ENCODE data around the gene LONRF3.

Gene LONRF3

DNA sequence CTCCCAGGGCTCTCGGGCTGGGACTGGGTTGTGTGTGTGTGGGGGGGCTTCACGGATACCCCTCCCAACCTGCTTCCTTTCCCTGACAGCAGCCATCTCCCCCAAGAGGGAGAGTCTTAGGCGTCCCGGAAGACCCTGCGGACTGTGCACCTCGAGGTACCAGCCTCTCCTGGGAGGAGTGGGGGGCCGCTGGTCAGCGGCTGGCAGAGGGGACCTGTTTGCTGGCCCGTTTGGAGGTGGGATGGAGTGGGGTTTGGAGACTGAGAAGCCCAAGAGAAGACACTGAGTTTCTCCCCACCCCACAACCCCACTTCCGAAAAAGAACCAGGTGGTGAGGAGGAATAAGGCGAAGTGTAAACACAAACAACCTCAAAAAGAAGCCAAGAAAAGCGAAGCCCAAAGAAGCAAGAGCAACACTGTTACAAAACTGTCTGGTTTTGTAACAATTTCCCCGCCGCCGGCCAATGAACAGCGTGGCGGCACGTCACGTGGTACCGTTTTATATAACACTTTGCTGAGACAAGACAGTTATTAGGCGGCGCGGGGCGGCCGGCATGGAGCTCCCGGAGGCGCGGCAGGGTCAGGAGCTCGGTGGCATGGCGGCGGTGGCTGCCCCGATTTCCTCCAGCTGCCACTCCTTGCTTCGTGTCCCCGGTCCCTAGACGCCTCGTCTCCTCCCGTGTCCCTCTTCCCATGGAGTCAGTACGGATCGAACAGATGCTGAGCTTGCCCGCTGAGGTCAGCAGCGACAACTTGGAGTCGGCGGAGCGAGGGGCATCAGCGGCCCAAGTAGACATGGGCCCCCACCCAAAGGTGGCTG, at the start of gene LONRF3:
Gene LONRF3 (plus strand): TSS at position 531 of the 820 bp plus-strand sequence. CDS start 163 bp downstream, at position 694.
- DNase-seq (ENCODE audit: low read depth), result peak; percentile 23

DNA sequence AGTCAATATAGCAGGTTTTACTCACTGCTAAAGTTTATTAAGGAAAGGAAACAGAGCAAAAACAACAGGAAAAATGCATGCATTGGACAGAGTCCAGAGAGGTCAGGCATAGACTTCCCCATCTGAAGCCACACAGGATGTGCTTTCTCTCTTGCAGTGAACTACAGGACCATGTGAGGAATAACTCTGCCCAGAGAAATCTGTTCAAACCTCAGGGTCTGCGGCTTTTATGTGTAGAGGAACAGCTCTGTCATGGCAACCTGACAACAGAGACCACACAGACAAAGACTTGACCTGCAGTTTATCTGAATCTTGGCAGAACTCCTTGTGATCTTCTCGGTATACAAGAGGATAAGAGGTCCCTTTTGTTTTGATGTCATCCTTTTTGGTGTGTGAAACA, 46.3 kb upstream of the LONRF3 start:
- DNase-seq (ENCODE audit: low read depth), result no peak

DNA sequence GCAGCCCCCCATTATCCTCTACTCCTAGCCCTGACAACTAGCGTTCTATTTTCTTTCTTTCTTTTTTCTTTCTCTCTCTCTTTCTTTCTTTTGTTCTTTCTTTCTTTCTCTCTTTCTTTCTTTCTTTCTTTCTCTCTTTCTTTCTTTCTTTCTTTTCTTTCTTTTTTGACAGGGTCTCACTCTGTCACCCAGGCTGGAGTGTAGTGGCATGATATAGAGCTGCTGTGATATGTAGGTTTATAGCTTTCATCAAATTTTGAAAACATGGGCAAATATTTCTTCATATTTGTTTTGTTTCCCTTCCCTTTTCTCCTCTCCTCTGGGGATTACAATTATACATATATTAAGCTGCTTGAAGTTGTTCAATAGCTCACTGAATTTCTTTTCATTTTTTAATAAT, 39.1 kb upstream of the LONRF3 start:
- no peak for DNase-seq (ENCODE audit: low read depth)

DNA sequence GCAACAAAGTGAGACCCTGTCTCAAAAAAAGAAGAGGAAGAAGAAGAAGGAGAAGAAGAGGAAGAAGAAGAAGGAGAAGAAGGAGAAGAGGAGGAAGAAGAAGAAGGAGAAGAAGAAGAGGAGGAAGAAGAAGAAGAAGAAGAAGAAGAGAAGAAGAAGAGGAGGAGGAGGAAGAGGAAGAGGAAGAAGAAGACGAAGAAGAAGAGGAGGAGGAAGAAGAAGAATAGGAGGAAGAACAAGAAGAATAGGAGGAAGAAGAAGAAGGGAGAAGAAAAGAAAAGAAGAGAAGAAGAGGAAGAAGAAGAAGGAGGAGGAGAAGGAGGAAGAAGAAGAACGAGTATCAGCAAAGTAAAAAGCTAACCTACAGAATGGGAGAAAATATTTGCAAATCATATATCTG, 33.3 kb upstream of the LONRF3 start:
- DNase-seq (ENCODE audit: low read depth), result no peak

DNA sequence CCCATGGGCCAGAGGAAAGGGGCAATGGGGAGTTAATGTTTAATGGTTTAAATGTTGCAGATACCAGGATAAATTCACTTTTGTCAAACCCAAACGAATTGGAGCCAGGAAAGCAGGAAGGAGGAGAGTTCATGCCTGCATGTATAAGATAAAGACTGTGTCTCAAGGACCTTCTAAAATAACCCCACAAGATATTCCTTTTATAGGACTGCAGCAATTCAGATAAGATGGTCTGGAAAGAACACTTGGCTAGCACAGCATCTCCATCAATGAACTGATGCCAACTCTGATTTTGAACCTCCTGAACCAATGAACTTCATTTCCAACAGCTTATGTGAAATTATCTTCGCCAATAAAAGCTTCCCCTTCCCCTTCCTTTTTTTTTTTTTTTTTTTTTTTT, 31.3 kb upstream of the LONRF3 start:
- no peak for DNase-seq (ENCODE audit: low read depth)

DNA sequence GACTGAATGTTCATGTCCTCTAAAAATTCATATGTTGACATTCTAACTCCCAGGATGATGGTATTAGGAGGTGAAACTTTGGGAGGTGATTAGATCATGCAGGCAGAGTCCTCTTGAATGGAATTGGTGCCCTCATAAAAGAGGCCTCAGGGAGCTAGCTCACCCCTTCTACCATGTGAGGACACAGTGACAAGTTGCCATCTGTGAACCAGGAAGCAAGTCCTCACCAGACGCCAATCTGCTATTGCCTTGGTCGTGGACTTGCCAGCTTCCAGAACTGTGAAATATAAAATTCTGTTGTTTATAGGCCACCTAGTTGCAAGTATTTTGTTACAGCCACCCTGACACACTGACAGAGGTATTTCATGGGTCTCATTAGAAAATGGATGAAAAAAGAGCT, 28.5 kb upstream of the LONRF3 start:
- DNase-seq (ENCODE audit: low read depth), result no peak

DNA sequence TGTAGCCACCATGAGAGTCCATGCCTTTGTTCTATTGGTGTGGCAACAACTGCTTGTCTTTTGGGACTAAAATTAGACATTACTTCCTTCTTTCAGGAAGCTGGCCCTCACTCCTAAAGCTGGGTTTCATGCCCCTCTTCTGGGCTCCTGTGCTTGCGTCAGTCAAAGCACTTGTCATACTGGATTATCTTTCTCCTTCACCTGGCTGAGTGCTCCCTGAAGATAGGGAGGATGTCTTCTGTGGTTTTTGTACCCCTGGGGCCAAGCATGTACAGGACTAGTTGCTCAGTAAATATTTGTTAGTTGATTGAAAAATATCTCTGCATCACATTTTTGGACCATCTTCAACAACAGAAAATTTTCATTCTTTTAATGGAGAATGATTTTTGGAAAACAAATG, 26.1 kb upstream of the LONRF3 start:
- DNase-seq (ENCODE audit: low read depth), result no peak

DNA sequence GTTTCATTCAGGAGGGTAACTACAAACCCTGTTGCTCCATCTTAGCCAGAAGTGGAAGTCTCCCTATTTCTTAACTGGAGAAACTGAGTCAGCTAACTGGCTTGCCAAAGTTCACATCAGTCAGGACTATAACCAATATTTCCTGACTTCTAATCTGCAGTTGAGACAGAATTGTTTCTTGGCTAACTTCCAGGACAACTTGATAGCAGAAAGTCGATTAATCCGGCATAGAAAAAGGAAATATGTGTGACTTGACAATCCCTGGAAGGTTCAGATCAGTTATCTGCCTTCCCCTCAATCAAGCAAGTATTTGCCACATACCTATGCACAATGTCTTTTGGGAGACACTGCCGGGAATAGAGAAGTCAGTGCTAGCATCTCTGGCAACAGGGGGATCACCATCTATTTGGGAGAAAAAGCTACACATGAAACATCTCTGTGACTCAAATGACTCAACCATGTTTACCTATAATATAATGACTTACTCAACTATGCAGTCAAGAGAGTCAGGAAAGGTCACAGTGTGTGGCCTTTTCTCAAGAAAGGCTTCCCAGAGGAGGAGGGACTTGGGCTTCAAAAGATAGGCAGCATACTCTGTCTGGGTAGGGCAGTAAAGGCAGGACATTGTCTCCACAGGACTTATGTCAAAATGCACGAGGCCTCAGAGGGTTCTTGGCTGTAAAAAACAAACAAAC, 12.4 kb upstream of the LONRF3 start:
- no peak for DNase-seq (ENCODE audit: low read depth)

DNA sequence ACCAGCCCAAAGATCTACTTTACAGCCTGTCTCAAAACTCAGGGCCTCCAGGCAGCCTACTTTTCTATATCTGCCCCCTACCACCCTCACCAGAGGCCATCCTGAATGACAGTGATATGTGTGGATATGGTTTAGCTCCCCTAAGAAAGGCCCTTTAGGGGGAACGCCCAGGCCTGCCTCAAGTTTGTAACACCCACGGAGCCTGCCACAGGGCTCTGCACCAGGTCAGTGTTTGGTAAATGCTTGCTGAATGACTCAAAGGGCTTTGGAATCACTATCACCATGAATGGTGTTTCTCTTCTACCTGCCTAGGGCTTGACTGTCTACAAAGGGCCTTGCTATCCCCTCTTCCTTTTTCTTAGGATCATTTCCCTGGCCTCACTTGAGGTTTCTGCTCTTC, 11.3 kb upstream of the LONRF3 start:
- no peak for DNase-seq (ENCODE audit: low read depth)

DNA sequence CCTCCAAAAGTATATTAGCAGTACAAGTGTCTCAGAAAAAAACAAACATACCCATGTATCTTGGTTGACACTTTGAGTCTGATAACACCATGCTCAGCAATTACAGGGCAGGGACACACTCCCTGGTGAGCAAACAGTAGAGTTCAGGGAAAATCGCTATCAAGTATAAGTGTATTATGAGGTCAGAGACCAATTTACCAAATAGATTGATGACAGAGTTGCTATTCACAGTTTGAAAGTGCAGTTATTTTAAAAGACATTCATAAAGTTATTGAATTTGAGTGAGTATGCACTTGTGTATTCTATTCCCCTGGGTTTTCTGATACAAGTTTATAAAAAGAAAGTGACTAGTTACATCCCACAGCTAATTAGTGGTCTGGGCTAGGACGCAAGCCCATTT, 10.2 kb upstream of the LONRF3 start:
- DNase-seq (ENCODE audit: low read depth), result no peak

DNA sequence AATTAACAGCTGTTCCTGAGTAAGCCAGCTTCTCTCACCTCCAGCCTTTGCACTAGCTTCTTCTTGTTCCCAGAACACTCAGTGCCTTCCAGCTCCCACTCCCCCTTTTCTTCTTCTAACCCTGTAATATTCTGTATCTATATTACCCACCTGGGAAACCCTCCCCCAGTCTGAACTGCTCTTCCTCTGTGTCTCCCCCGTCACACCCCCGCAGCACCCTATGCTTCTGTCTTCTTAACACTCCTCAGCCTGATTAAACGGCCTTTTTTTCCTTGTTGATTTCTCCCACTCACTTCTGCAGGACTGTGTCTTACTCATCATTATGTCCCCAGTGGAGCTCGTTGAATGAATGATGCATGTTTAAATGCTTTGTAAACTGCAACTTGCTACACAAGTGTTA, 9.0 kb upstream of the LONRF3 start:
- DNase-seq (ENCODE audit: low read depth), result no peak

DNA sequence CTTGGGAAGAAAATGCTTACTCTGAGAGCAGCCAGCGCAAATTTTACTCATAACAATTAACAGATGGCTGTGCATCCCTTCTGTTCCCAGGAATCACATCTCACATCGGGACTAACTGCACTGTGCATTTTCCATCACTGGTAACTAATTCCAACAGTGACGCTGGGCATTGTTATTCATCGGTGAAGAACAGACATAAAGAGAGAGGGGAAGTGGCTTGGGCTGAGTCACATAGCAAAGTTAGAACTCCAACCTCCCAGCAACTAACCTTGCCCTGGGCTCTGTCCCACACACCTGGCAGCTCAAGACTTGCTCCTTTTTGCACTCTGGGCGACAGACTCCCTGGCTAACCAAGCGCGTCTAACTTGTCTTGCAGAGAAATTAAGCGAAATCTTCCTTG, 6.4 kb upstream of the LONRF3 start:
- DNase-seq (ENCODE audit: low read depth), result no peak

DNA sequence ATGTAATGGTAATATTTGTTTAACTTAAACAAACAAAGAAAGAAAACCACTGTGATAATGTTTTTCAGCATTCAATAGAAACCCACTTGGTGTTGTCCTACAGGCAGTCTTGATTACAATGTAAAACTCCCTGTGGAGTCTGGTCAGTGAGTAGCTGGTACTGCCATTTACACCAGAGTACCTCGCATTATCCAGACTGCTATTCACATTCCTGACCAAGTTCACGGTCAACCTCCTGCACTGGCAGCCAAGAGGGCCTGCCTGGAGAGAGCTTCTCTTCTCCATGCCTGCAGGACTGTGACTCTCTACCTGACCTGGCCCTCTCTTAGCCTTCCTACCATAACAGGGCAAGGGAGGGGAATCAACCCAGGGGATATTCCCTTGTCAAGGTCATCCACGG, 2.9 kb upstream of the LONRF3 start:
- no peak for DNase-seq (ENCODE audit: low read depth)

DNA sequence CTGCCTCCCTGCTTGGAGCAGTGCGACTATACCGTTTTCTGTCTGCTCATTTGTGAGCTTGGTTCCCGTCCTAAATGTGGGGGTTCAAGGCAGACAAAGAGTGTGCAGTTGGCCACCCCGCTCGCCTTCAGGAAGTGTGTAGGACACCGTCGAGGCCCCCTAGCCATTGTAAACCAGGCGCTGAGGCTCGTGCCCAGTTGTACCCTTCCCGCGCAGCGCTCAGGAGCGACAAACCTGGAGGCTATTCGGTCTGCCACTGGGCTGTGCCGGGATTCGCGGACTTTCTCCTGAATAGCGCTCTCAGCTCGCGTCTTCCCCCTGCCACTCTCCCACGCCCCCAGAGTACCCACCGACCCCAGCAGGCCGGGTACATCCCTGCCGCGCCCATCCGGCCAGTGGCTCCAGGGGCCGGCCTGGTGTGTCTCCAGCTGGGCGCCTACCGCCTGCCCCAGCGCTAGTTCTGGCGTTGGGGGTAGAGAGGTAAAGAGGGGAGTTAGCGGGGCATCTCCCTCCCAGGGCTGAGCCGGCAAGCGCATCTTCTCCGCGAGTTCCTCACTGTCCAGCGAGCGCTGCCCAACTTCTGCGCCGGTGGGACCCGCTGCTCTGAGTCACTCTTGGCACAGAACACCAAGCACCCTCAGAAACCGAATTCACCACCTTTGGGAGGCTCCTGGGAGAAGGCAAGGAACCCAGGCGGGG, 880 bp upstream of the LONRF3 start:
- DNase-seq (ENCODE audit: low read depth), result no peak

DNA sequence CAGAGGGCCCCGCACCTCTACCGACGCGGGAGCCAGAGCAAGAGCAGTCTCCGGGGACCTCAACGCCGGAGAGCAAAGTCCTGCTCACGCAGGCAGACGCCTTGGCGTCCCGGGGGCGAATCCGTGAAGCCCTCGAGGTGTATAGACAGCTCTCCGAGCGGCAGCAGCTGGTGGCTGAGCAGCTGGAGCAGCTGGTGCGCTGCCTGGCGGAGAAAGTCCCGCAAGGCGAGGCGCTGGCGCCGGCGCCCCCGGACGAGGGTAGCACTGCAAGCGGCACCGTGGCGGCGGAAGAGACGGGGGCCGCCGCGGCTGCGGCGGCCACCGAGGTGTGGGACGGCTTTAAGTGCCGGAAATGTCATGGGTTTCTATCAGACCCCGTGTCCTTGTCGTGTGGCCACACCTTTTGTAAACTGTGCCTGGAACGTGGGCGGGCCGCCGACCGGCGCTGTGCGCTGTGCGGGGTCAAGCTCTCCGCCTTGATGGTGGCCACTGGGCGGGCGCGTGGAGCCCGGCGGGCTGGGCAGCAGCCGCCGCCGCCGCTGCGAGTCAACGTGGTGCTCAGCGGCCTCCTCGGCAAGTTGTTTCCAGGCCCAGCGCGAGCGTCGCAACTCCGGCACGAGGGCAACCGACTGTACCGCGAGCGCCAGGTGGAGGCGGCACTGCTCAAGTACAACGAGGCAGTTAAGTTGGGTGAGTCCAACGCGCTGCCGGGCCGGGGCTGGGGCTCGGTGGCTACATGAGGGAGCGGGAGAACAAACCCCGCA, 672 bp downstream of the LONRF3 start:
- DNase-seq (ENCODE audit: low read depth), result no peak

DNA sequence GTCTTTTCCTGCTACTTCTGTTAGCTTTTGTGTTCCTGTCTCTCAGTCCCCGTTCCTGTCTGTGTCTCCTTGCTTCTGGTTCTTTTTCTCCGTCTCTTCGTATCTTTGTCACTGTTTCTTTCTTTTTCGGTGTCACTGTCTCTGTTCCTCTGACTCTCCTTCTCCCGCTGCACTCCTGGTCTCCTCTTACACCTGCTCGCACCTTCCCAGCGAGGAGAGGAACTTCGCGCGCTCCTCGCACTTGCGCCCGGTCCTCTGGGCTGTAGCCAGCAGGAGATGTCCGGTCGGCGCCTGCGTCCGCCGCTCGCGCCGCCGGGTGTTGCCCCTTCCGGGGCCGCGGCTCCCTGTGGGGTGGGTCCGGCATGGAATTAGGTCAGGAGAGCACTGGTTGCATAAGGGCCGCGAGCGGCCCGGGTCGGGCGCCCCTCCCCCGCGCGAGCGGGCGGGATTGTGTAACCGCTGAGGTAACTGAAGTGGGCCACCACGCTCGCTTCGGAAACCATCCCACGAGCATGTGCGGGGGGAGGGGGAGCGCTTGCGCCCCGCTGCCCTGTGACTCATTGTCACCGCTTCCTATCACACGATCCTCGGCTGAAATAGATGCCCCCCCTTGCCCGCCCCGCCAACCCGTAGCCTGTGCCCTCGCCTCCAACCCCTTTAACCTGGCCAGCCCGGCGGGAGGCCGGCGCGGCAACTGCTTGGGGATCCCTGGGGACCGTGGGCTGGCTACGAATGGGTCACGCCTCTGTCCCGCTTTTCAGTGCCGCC, 1.6 kb downstream of the LONRF3 start:
- no peak for DNase-seq (ENCODE audit: low read depth)

DNA sequence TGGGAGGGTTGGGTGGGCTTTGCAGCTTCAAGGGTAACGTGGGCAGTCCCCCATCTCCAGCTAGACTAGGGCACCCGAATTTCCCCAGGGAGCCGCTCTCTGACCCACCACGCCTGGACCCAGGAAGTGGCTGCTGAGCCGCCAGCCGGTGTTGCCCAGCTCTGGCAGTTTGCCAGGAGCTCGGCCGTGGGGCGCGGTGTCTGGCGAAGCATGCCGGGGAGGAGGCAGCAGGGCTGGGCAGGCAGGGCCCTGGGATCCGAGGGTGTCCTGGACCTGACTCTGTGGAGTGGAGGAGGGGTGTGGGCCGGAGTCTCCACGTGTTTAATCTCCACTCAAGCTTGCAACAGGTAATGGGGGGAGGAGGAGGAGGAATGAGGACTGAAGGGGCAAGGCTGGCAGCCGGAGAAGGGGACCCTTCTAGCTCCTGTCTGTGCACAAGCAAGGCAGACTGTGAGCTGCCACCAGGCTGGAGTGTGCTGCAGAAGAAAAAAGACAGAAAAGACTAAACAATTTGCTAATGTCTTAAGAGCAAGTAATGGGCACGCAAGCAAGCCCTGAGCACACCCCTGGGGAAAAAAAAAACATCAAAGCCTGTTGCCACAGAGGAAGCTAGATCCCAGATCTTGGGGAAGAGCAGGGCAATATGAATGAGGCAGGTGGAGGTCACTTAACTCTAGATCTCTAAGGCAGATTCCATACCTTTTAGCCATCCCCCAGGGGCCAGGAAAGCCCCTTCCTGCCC, 2.4 kb downstream of the LONRF3 start:
- no peak for DNase-seq (ENCODE audit: low read depth)

DNA sequence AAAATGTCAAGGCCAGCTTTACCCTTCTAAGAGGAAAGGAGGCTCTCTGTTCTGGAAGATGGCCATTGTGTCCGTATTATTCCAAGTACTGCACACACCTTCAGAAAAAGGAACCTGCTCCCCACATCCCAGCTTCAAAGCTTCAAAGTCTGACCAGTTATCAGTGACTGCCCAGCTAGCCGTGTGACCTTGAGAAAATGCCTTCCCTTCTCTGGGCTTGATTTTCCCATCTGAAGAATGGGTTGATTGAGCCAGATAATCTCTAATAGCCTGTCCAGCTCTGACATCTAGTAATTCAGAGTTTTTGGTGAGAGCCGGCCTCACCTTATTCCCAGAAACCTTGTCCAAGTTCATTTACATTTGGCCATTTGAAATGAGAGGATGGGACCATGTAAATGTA, 3.0 kb downstream of the LONRF3 start:
- DNase-seq (ENCODE audit: low read depth), result no peak

DNA sequence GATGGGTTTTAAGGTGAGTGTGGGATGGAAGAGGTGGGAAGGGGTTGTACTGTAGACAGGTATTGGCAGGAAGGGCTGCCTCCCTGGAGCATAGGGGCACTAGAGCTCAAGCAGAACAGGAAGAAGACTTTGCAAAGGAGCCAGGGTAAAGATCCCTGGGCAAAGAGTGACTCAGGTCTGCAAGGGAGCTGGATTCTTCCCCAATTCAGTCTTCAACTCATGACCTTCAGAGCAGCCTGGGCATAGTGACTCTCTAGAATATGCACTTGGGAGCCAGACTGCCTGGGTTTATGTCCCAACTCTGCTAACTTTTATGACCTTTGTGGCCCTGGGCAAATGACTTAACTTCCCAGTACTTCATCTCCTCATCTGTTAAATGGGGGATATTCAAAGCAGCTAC, 4.0 kb downstream of the LONRF3 start:
- no peak for DNase-seq (ENCODE audit: low read depth)

DNA sequence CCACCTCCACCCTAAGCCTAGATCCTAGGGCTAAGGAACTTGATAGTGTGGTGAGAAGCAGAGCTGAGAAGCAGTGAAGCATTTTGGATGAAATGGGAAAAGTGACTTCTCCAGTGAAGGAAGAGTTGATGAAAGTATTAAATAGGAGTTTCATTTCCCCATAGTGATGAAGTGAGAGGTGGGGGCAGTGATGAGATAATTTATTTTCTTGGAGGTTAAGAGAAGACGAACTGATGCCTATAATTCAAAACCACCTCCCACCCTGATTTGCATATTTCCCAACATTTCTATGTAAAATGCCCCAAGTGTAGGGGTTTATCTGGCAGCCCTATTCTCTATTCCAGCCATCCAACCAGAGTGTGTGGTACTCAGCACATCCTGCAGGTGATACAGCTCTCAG, 6.3 kb downstream of the LONRF3 start:
- no peak for DNase-seq (ENCODE audit: low read depth)

DNA sequence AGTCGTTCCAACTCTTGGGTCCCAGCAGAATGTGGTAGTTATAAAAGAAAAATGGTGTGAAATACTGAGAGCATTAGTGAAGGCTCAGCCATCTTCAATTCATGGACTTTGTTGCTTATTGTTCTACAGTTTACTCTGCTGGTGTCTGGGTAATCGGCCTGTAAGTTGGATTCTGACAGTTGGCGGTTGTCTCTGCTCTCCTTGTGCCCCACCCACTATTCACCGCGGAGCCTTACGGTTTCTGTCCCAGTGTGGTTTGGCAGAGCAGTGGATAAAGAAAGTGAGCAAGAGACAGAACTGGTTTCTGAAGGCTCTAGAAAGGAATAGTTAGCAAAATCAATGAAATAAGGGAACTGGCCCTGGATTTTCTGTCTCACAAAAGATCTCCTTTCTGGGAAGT, 9.1 kb downstream of the LONRF3 start:
- DNase-seq (ENCODE audit: low read depth), result no peak

Measured in stromal cell of bone marrow (primary cell).